ENCODE data around the gene SETD5.

SETD5 gene

GRCh38 chr3:9514306-9514705, 116.9 kb downstream of the SETD5 start:
- no peak for DNase-seq (ENCODE audit: low read depth)

- DNase-seq (ENCODE audit: low read depth): no peak
Measured at GRCh38 chr3:9514956-9515355, 117.5 kb downstream of the SETD5 start.

GRCh38 chr3:9525078-9525477, 127.7 kb downstream of the SETD5 start:
- DNase-seq (ENCODE audit: low read depth): no peak
